Activated T-cell treated with anti-CD3 and anti-CD28 coated beads, Interleukin-2, amount 50 U/mL, for 4 hours (primary cell): ENCODE results near the gene NPEPL1. TPM values are rescaled to one million over a fixed set of nuclear protein-coding genes. Genes with fewer than 3 reads are reported as not detected.

Experiments
- ATAC-seq, 2 donors: fragments of 200-7000 bp; cut with Tn5 transposase; one replicate each; pipeline ENCODE4 v1.10.0; 2021
- DNase-seq: peaks from one replicate; pipeline ENCODE4 v3.0.0-alpha.2; 2020
- H3K27me3 Mint-ChIP-seq: one replicate; pipeline ENCODE4 v1.8.0; 2021; ENCODE audit warnings: low read depth, mixed read lengths
- H3K36me3 Mint-ChIP-seq: one replicate; pipeline ENCODE4 v1.8.0; 2022; ENCODE audit warnings: mixed read lengths; ENCODE audit not compliant: insufficient read depth
- H3K4me1 Mint-ChIP-seq: one replicate; pipeline ENCODE4 v1.8.0; 2021; ENCODE audit warnings: low read depth, mixed read lengths
- H3K4me3 Mint-ChIP-seq: one replicate; pipeline ENCODE4 v1.8.0; 2021; ENCODE audit warnings: mild to moderate bottlenecking, moderate library complexity, mixed read lengths
- H3K9me3 Mint-ChIP-seq: one replicate; pipeline ENCODE4 v1.8.0; 2021; ENCODE audit warnings: mixed read lengths
- total RNA-seq, 3 donors: library from RNA; stranded (reverse); gene quantifications; one replicate each; pipeline ENCODE4 v1.2.1, GENCODE V29; 2021

The NPEPL1 gene
- total RNA-seq, 3 donors from 2014 or later, result 11.5 to 17.2 (median 16.4) TPM

- Mint-ChIP-seq H3K9me3 (no peaks in the 10 kb centered on the region), H3K4me1 (peaks cover 33% of the 10 kb centered on the region)
These were observed 40.5 kb upstream of the NPEPL1 start for GRCh38 chr20:58651946-58652605.

GRCh38 chr20:58652606-58653294, 39.9 kb upstream of the NPEPL1 start:
- DNase-seq (no peak), ATAC-seq (no peak)
- Mint-ChIP-seq H3K4me3 (peak overlapping the region; percentile 99), H3K4me1 (peaks cover 40% of the 10 kb centered on the region), H3K36me3 (peaks cover 6% of the 10 kb centered on the region), H3K9me3 (no peaks in the 10 kb centered on the region), H3K27me3 (no peaks in the 10 kb centered on the region)

More at GRCh38 chr20:58651946-58652605, 40.5 kb upstream of the NPEPL1 start:
- peak; percentile 35 for ATAC-seq
- peaks cover 6% of the 10 kb centered on the region for H3K36me3 Mint-ChIP-seq
- DNase-seq, result peak; percentile 55
- H3K4me3 Mint-ChIP-seq, result peak overlapping the region; percentile 99
- no peaks in the 10 kb centered on the region for H3K27me3 Mint-ChIP-seq

DNA sequence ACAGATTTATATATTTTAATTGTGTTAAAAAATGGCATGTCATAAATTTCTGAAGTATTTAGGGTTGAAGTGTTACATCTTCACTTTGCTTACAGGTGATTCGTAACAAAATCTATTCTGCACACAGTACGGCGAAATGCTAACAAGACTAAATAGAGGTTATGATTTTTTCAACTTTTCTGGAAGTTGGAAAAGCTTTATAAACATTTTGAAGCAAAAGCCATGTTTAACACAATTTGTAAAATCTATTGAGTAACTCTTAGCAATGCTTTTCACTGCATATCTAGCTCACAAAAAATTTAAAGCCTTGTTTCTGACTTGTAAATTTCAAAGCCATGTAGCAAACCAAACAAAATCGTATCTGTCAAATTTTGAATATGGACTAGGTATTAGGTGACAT, 38.3 kb upstream of the NPEPL1 start:
- ATAC-seq (no peak), DNase-seq (no peak)
- Mint-ChIP-seq H3K36me3 (peaks cover 8% of the 10 kb centered on the region), H3K4me1 (peaks cover 47% of the 10 kb centered on the region), H3K9me3 (no peaks in the 10 kb centered on the region), H3K4me3 (no peak overlapping the region), H3K27me3 (no peaks in the 10 kb centered on the region)

DNA sequence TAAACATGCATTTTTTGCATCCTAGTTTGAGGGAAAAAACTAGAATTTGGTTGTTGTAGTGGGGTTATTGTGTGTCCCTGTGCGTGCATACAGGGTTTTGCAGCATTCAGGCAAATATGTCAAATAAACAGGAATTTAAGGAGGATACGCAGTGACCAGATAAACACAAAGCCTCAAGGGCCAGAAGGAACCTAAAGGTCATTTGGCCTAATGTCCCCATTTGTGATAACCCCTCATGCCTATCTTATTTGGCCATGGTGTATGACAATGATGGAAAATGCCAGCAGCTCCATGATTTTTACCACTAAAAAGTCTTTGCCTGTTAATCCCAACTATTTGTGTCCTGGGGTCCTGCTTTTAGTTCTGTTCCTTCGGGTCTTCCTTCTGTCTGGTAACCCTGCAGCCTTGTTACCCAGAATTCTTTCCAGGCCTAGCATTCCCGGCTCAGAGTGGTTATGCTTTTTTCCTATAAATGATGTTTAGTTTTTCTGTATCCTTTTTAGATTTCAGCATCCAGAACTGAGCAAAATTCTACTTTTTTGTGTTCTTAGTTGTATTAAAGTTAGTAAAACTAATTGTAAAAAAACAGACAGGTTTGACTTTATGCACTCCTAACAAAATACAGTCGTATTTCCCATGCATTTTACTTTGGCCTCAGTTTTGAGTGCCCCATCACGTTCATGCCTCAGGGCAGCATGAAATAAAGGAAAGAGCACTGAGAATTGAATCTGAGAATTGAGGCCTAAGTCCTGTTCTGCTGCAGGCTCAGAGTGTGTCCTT, 37.1 kb upstream of the NPEPL1 start:
- no peak for DNase-seq
- H3K9me3 Mint-ChIP-seq, result no peaks in the 10 kb centered on the region
- no peak for ATAC-seq
- H3K4me3 Mint-ChIP-seq, result peak overlapping the region; percentile 55
- peaks cover 58% of the 10 kb centered on the region for H3K4me1 Mint-ChIP-seq
- peaks cover 8% of the 10 kb centered on the region for H3K36me3 Mint-ChIP-seq
- H3K27me3 Mint-ChIP-seq, result no peaks in the 10 kb centered on the region

DNA sequence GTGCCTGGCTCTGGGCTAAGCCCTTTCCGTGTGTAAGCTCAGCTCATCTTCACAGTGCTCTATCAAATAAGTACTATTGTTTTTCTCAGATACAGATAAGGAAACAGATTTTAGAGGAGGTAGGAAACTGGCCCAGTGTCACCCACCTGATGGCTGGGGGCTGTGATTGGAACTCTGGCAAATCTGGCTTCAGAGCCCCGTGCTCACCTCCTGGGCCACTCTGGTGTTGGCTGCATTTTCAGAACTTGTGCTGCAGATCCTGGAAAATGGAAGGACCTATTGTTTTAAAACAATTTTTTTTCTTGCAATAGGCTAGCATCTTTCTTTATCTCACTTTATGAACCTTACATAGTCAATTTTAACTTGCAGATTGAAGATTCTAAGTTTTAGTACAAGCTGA, 35.8 kb upstream of the NPEPL1 start:
- H3K4me3 Mint-ChIP-seq, result peak overlapping the region; percentile 55
- no peaks in the 10 kb centered on the region for H3K9me3 Mint-ChIP-seq
- ATAC-seq, result no peak
- H3K4me1 Mint-ChIP-seq, result peaks cover 70% of the 10 kb centered on the region
- no peak for DNase-seq
- H3K36me3 Mint-ChIP-seq, result peaks cover 10% of the 10 kb centered on the region
- H3K27me3 Mint-ChIP-seq, result no peaks in the 10 kb centered on the region

- ATAC-seq, result no peak
- Mint-ChIP-seq H3K9me3 (no peaks in the 10 kb centered on the region), H3K4me3 (peak overlapping the region; percentile 66), H3K27me3 (no peaks in the 10 kb centered on the region), H3K4me1 (peaks cover 74% of the 10 kb centered on the region), H3K36me3 (peaks cover 10% of the 10 kb centered on the region)
- DNase-seq, result no peak
These were observed 35.3 kb upstream of the NPEPL1 start for GRCh38 chr20:58657262-58657661.

DNA sequence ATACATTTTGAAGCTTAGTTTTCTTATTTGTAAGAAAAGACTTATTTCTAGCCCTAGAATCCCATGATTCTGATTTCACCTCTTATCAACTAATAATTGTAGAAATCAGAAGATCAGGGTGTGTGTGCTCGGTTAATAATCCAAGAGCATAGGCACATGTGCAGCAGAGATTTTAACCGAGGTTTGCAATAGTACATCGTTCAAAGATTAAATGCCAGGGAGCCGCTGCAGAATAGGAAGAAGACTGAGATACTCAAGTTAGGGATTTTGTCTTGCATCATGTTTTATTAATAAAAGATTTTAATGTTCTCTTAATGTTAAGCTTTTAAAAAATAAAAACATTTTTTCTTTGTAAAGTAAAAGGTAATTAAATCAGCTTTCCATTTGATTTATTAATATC, 34.6 kb upstream of the NPEPL1 start:
- no peak for ATAC-seq
- peaks cover 11% of the 10 kb centered on the region for H3K36me3 Mint-ChIP-seq
- H3K4me1 Mint-ChIP-seq, result peaks cover 75% of the 10 kb centered on the region
- DNase-seq, result no peak
- no peaks in the 10 kb centered on the region for H3K27me3 Mint-ChIP-seq
- H3K9me3 Mint-ChIP-seq, result no peaks in the 10 kb centered on the region
- peak overlapping the region; percentile 66 for H3K4me3 Mint-ChIP-seq

GRCh38 chr20:58658760-58659159, 33.8 kb upstream of the NPEPL1 start:
- no peak for ATAC-seq
- H3K27me3 Mint-ChIP-seq, result no peaks in the 10 kb centered on the region
- H3K9me3 Mint-ChIP-seq, result no peaks in the 10 kb centered on the region
- H3K4me1 Mint-ChIP-seq, result peaks cover 74% of the 10 kb centered on the region
- H3K36me3 Mint-ChIP-seq, result peaks cover 12% of the 10 kb centered on the region
- no peak for DNase-seq
- H3K4me3 Mint-ChIP-seq, result peak overlapping the region; percentile 63

DNA sequence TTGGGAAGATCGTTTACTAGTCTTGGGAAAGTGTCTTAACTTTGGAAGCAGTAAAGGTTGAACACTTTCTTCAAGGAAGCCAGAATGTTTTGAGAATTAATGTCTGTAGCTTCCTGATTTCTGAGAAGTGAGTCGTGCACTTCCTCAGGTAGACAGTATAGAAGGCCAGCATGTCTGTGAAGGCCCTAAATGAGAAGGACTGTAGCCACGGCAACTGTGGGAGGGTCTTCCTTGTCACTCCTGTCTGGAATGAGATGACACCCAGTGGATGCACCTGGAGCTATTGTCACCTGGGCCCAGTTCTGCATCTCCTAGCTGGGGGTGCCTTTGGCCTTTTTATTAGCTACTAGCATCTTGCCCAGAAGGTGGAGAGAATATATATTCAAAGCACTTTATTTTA, 32.8 kb upstream of the NPEPL1 start:
- H3K9me3 Mint-ChIP-seq, result no peaks in the 10 kb centered on the region
- peak overlapping the region; percentile 71 for H3K4me3 Mint-ChIP-seq
- peaks cover 81% of the 10 kb centered on the region for H3K4me1 Mint-ChIP-seq
- no peaks in the 10 kb centered on the region for H3K27me3 Mint-ChIP-seq
- DNase-seq, result no peak
- no peak for ATAC-seq
- peaks cover 12% of the 10 kb centered on the region for H3K36me3 Mint-ChIP-seq

- Mint-ChIP-seq H3K27me3 (no peaks in the 10 kb centered on the region), H3K9me3 (no peaks in the 10 kb centered on the region), H3K4me1 (peaks cover 77% of the 10 kb centered on the region), H3K36me3 (peaks cover 16% of the 10 kb centered on the region), H3K4me3 (peak overlapping the region; percentile 74)
- peak; percentile 47 for DNase-seq
- peak; percentile 72 to 79 for ATAC-seq
These were observed 31.6 kb upstream of the NPEPL1 start for GRCh38 chr20:58660855-58661597.

DNA sequence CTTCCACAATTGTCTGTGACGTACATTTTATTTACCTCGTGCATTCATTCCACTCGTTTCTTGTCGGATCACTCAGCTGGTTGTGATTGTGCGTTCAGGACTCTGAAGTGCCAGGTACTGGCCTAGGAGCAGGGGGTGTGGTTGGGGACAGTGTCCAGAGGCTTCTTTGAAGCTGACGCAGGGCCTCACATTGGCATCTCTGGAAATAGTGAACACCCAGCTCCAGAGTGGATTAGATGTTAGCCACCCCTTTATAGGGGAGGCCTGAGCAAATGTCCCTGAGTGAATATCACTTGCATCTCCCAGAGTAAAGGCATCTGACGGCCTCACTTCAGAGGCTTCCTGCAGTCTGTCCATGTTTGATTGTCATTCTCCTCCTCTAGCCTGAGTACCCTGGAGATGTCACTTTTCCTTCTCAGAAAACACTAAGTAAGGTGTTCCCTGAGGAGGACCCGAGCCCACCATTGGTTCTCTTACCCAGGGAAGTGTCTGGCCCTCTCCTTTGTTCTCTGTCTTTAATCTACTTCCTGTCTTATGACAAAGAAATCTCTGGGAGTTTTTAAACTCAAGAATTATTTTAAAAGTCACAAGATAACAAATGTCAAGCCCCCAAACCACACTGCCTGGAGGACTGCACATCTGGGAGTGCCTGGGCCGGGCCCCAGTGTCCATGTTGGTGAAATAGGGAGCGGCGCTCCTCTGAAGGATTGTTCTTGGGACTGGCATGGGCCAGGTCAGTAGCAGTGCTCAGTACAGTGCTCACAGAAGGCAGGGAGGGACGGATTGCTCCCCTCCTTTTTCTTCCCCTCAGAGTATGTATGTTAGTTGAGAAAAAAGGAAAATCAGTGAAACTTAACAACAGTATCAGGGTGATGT, 30.8 kb upstream of the NPEPL1 start:
- Mint-ChIP-seq H3K4me3 (peak overlapping the region; percentile 74), H3K9me3 (no peaks in the 10 kb centered on the region), H3K36me3 (peaks cover 18% of the 10 kb centered on the region), H3K27me3 (no peaks in the 10 kb centered on the region), H3K4me1 (peaks cover 71% of the 10 kb centered on the region)
- DNase-seq, result no peak
- peak; percentile 32 to 36 for ATAC-seq

DNA sequence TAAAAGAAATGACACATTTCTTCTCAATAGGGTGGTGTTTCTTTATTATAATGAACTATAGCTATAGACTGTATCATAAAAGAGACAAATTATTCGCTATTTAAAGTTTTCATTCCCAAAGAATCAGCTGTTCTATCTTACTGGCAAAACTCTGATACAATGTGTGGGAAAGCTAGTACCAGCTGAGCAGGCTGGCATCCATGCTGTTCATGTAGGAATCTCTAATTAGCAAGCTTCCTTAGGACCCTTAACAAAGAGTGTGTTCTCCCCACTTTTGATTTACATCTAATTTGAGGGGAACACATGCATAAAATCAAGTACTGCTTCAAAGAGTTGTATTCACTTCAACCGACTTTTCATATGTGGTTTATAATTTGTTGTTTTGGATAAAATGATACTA, 28.3 kb upstream of the NPEPL1 start:
- peaks cover 26% of the 10 kb centered on the region for H3K36me3 Mint-ChIP-seq
- DNase-seq (no peak), ATAC-seq (no peak)
- no peaks in the 10 kb centered on the region for H3K27me3 Mint-ChIP-seq
- H3K9me3 Mint-ChIP-seq, result no peaks in the 10 kb centered on the region
- no peak overlapping the region for H3K4me3 Mint-ChIP-seq
- H3K4me1 Mint-ChIP-seq, result peaks cover 52% of the 10 kb centered on the region

GRCh38 chr20:58664883-58665282, 27.7 kb upstream of the NPEPL1 start:
- Mint-ChIP-seq H3K4me1 (peaks cover 48% of the 10 kb centered on the region), H3K4me3 (no peak overlapping the region), H3K27me3 (no peaks in the 10 kb centered on the region), H3K36me3 (peaks cover 26% of the 10 kb centered on the region), H3K9me3 (no peaks in the 10 kb centered on the region)
- ATAC-seq (no peak), DNase-seq (no peak)
